Measurements from ENCODE around the gene KRTAP26-1.

Gene KRTAP26-1

DNA sequence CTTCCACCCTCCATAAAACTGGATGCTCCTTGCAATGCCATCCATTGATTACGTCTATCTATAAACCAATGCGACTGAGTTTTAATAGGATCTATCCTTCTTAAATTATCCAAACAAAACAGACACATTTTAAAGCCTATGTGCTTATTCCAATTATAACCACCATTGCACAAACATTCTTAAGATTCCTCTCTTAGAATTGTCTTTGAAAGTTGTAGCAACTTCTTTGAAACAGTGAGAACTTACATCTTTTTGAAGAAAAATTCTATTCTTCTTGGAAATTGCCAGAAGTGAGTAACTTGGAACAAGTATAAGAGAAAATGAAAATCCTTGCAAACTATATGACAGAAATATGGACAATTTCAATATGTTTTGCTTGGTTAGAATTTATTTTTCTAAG is at the start of gene KRTAP26-1:
Gene KRTAP26-1 (minus strand): TSS at position 101 of the 400 bp plus-strand sequence. CDS start 280 bp downstream, outside the sequence.
- DNase-seq (ENCODE audit: low read depth) = no peak

- no peak for DNase-seq (ENCODE audit: low read depth)
Measured at GRCh38 chr21:30355906-30356305, 35.8 kb upstream of the KRTAP26-1 start.

DNA sequence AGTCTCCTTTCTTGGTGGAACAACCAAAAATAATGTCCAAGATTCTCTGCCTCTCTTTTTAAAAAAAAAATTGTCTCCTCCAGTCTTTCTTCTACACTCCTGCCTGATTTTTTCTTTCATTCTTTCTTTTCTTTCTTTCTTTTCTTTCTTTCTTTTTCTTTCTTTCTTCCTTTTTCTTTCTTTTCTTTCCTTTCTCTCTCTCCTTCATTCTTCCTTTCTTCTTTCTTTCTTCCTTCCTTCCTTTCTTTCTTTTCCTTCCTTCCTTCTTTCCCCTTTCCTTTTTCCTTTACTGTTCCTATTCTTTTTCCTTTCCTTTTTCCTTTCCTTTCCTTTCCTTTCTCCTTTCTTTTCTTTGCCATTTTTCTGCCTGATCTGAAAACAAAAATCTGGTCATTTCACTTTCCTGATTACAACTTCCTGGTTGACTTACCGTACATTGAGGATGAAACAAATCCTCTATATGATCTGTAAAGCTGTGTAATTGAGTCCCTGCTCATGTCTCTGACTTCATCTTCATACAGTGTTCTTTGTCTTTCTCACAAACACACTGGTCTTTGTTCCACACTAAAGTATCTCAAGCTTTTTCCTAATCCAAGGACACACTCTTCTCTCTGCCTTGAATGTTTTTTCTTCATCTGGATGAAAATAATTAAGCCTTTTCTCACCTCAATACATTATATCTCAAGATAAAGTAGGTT is 34.3 kb upstream of the KRTAP26-1 start:
- DNase-seq (ENCODE audit: low read depth) = no peak

DNA sequence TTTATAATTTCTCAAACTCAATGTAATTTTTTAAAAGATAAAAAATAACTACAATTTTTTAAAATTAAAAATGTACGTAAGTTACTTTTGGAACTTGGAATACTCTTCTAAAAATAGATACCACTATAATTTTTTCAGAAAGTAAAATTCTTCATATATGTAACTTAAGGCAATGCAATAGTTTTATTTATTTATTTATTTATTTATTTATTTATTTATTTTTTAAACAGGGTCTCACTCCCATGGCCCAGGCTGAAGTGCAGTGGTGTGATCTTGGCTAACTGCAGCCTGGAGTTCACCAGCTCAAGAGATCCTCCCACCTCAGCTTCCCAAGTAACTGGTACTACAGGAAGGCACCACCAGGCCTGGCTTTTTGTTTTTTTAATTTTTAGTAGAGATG is 31.4 kb upstream of the KRTAP26-1 start:
- no peak for DNase-seq (ENCODE audit: low read depth)

DNA sequence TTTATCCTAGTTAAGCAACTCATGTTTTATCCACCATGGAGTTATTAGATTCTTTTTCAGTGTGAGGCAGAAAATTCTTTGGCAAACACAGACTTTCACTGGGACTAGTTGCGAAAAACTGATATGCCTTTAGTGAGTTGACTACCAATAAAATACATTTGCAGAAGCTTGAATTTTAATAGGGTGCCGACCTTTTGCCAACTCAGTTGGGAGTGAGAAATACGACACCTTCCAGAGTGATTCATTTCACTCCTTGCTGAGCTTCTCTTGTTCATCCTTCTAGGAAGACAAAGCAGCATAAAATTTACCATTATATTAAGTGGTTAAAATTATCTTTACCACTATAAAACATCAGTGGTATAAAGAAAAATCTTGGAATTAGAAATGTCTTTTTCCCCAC is 29.5 kb upstream of the KRTAP26-1 start:
- DNase-seq (ENCODE audit: low read depth) = no peak

- DNase-seq (ENCODE audit: low read depth) = no peak
Measured at GRCh38 chr21:30348506-30348905, 28.4 kb upstream of the KRTAP26-1 start, which contains the start of gene KRTAP23-1. KRTAP23-1 (minus strand) TSS chr21:30348606; CDS start chr21:30348606, 0 bp downstream.

GRCh38 chr21:30345014-30345413 is 24.9 kb upstream of the KRTAP26-1 start:
- DNase-seq (ENCODE audit: low read depth) = no peak

DNA sequence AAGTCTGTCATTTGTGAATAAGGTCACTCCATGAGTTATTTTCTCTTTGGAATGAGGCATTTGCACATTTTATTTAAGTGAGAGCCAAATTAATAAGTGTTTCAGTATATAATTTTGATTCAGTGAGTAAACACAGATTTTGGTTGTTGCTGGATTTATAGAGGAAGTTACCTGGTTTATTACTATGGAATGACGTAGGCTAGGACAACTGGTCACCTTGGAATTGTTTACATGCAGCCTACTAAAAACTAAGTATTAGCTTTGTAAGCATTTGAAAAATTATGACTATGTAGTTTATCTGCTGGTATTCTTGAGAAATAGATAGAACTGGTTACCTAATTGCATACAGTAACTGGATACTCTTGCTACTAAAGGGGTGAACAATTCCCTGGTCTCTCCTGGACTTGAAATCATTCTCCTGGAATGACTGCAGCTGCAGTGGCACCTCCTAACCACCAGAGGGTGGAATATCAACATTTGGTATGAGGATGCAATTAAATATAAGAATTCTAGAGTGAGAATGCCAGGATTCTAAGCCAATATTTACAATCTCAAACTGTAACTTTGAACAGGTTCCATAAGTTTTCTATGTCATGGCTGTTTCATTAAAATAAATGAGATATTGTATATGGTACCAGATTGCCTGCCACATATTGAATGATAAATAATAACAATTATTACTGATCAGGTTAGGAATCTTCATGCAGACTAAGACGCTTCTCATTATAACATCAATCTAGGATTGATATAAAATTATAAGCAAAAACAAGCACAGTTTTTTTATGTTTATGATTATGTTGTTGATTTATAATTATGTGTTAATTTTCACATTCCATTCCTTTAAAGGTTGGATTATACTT is 20.8 kb upstream of the KRTAP26-1 start:
- DNase-seq (ENCODE audit: low read depth) = peak; percentile 7

DNA sequence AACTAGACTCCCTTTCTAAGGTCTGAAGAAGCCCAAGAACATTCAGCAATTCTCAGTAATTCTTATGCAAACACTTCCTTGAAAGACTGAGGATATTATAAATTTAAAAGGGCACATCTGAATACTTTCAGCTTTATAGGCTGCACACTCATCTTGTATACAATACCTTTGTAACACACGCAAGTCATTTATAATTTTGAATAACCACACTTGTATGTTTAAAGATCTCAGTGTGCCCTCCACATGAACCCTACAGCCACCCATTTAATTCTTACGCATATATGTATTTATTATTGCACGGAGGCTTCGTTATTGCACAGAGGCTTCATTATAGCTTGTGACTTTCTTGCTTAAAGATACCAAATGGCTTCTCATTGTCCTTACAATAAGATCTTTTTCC is 18.6 kb upstream of the KRTAP26-1 start:
- no peak for DNase-seq (ENCODE audit: low read depth)

DNA sequence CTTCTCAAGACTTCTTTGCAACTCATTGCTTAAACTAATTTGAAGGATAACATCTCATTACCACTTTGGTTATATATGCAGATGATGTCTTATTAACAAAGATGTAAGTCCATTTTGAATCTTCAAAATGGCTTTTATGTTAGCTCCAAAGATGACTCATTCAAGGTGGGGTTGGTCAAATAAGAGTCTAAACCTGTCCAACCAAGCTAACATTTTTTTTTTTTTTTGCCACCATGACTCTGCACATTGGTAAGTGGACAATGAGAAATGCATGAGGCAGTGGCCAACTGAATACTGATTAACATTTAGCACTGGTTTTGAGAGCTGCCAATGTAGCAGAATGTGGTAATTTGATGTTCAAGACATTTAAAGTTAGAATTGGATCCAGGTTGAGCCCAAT is 17.7 kb upstream of the KRTAP26-1 start:
- DNase-seq (ENCODE audit: low read depth) = no peak

DNA sequence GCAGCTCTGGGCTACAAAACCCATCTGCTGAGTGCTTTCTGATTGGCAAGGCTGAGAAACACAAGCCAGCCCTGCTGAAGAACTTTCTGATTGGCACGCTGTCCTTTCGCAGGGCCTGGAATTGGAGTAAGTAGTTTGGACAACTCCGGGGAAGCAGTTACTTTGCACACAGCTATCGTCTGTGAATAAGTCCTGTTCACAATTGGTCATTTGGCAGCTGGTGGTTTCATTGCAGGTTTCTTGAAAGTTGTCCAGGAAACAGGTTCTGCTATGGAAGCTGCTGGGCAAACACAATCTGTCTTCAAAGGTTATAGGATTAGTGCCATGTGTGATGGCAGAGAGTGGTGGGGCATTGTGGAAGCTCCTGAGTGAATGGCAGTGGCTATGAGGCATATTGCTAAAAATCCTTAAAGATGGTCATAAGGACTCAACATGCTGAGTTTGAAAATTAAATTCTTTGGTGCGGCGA is 17.2 kb upstream of the KRTAP26-1 start, which contains the start of gene KRTAP27-1:
Gene KRTAP27-1 (minus strand): TSS at position 419 of the 469 bp plus-strand sequence. CDS start 26 bp downstream, at position 393.
- DNase-seq (ENCODE audit: low read depth) = no peak

GRCh38 chr21:30336596-30336995 is 16.5 kb upstream of the KRTAP26-1 start:
- no peak for DNase-seq (ENCODE audit: low read depth)

GRCh38 chr21:30333736-30334135 is 13.6 kb upstream of the KRTAP26-1 start:
- no peak for DNase-seq (ENCODE audit: low read depth)

- DNase-seq (ENCODE audit: low read depth) = no peak
Measured at GRCh38 chr21:30332681-30333080, 12.6 kb upstream of the KRTAP26-1 start.

DNA sequence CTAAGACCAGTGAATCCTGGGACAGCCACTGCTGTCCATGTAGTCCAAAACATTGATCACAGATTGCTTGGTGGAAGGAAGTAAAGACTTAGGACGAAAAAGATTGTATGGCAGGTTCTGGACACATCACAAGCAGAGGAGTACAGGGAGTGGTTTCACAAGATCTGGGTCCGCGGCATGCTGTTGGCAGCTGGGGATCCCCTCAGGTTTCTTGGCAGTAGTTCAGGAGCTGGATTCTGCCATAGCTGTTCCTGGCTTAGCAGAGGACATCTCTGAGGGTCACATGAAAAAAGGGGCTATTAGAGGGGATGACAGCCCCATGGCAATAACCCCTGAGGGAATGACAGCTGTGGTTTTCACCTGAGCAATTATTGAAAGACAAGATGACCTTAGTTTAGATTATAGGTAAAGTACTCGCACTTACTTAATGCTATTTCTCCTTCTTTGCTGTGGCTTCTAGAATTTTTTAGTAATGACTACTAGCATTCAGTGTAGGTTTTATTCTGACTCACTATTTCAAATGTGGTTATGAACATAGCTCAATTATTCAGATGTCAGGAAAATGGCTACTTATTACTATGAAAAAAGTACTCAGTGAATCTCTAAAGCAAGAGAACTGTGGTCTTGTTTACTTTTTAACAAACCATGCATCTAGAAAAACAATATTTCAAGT is 9.2 kb upstream of the KRTAP26-1 start:
- no peak for DNase-seq (ENCODE audit: low read depth)

GRCh38 chr21:30326390-30326789 is 6.3 kb upstream of the KRTAP26-1 start:
- DNase-seq (ENCODE audit: low read depth) = no peak

- no peak for DNase-seq (ENCODE audit: low read depth)
Measured at GRCh38 chr21:30315701-30316100, 4.4 kb downstream of the KRTAP26-1 start.

DNA sequence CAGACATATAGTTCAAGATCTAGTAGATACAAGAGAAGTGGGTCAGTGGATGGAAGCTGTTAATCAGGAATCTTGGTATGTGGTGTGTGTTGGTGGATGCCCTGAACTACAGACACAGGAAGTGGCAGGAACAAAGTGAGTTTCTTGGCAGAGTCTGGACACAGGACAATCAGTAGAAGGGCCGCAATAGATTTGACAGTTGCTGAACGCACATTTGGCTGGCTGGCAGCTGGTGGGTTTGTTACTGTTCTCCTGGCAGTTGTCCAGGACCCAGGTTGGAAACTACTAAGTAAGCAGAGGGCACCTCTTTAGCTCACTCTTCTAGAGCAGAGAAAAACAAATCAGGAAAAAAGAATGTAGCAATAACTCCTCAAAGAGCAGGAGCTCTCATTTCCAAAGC is 13.2 kb downstream of the KRTAP26-1 start:
- DNase-seq (ENCODE audit: low read depth) = no peak

GRCh38 chr21:30305136-30305535 is 15.0 kb downstream of the KRTAP26-1 start:
- no peak for DNase-seq (ENCODE audit: low read depth)

DNA sequence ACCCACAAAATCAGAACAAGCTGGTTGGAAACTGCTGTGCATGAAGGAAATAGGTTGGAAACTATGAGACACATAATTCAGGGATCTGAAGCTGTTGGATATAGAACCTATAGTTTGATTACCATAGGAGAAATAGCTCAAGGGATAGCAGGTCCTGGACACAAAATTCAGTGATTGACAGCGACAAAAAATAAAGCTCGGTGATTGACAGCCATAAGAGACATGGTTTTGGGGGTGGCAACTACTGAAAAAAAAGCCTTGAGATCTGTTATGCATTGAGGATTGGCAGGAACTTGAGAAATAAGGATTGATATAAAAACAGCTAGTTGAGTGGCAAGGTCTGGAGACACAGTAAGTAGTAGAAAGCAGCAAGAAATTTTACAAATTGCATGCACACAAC is 30.9 kb downstream of the KRTAP26-1 start, which contains the start of gene KRTAP25-1:
Gene KRTAP25-1 (minus strand): TSS at position 300 of the 400 bp plus-strand sequence. CDS start 24 bp downstream, at position 276.
- no peak for DNase-seq (ENCODE audit: low read depth)

DNA sequence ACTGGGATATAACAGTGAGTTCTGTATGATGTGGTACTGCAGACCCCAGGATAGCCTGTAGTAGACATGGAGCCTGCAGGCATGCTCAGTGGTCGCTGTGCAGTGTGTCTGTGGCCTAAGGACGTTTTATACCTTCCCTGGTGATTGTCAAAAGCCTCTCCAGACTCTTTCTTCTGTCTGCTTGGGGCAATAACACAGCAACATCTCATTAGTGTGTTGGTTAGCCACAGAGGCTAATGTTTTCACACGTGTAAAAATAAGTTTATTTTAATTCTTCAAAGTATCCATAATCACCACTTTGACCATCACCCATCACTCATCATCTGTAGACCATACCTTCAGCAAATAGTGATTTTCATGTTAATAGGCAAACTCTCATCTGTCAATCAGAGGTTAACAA is 37.3 kb downstream of the KRTAP26-1 start, which contains the start of gene KRTAP24-1:
Gene KRTAP24-1 (minus strand): TSS at position 101 of the 400 bp plus-strand sequence. CDS start 18 bp downstream, at position 83.
- no peak for DNase-seq (ENCODE audit: low read depth)

GRCh38 chr21:30271611-30272010 is 48.5 kb downstream of the KRTAP26-1 start:
- DNase-seq (ENCODE audit: low read depth) = no peak

All from activated T-cell treated with anti-CD3 and anti-CD28 coated beads for 1 hour (primary cell).